Epidermal melanocyte (primary cell): ENCODE data around the gene LTF.
"Not testable (repeated sequence)": the region's sequence is repeated elsewhere in the genome, so short reads cannot be mapped to it uniquely, and the experiment has no call there.

Source experiments
- DNase-seq: peaks from one replicate; pipeline ENCODE4 v3.0.0; 2011; ENCODE audit warnings: low spot score; ENCODE audit not compliant: insufficient read length

Gene LTF

GRCh38 chr3:46416125-46416810, 48.4 kb downstream of the LTF start:
- DNase-seq = no peak

GRCh38 chr3:46414739-46415138, 50.0 kb downstream of the LTF start:
- DNase-seq = no peak

GRCh38 chr3:46413951-46414350, 50.8 kb downstream of the LTF start:
- DNase-seq = no peak

- DNase-seq = no peak
Observed at GRCh38 chr3:46412786-46413298, 51.9 kb downstream of the LTF start.

- DNase-seq = no peak
Observed at GRCh38 chr3:46411271-46411670, 53.4 kb downstream of the LTF start.

GRCh38 chr3:46410669-46411068, 54.0 kb downstream of the LTF start:
- DNase-seq = no peak

- DNase-seq = no peak
Observed at GRCh38 chr3:46409739-46410489, 54.8 kb downstream of the LTF start.

GRCh38 chr3:46408853-46409252, 55.9 kb downstream of the LTF start:
- no peak for DNase-seq

GRCh38 chr3:46407970-46408369, 56.7 kb downstream of the LTF start:
- DNase-seq = no peak

- DNase-seq = no peak
Observed at GRCh38 chr3:46406788-46407611, 57.7 kb downstream of the LTF start, which contains the start of the genes CCR5AS and CCRL2. Gene CCR5AS (minus strand): TSS chr3:46407066. Gene CCRL2 (plus strand): TSS chr3:46407259. CDS start chr3:46408080, 821 bp downstream.

GRCh38 chr3:46406443-46406787, 58.3 kb downstream of the LTF start:
- DNase-seq = no peak

GRCh38 chr3:46405301-46406019, 59.2 kb downstream of the LTF start:
- no peak for DNase-seq

- DNase-seq = not testable (repeated sequence)
Observed at GRCh38 chr3:46402902-46403301, 61.8 kb downstream of the LTF start.

- DNase-seq = no peak
Observed at GRCh38 chr3:46401579-46401978, 63.1 kb downstream of the LTF start.

- no peak for DNase-seq
Observed at GRCh38 chr3:46400846-46401245, 63.9 kb downstream of the LTF start.

- no peak for DNase-seq
Observed at GRCh38 chr3:46400000-46400734, 64.5 kb downstream of the LTF start.

- no peak for DNase-seq
Observed at GRCh38 chr3:46399557-46399956, 65.1 kb downstream of the LTF start.

- DNase-seq = no peak
Observed at GRCh38 chr3:46399098-46399497, 65.6 kb downstream of the LTF start.

GRCh38 chr3:46398186-46398955, 66.3 kb downstream of the LTF start:
- no peak for DNase-seq

GRCh38 chr3:46397111-46397510, 67.6 kb downstream of the LTF start:
- no peak for DNase-seq
